Stimulated activated CD4-positive, alpha-beta T cell treated with anti-CD3 and anti-CD28 coated beads, Interleukin-2, amount 100 ng/mL, for 4 hours (primary cell): Measurements from ENCODE around the gene COBLL1.

Experiments
- DNase-seq: peaks from one replicate; pipeline ENCODE4 v3.0.0-alpha.2; 2020; ENCODE audit warnings: low read depth

Gene COBLL1

GRCh38 chr2:164757934-164758695 lies 83.5 kb downstream of the COBLL1 start:
- DNase-seq: no peak

DNA sequence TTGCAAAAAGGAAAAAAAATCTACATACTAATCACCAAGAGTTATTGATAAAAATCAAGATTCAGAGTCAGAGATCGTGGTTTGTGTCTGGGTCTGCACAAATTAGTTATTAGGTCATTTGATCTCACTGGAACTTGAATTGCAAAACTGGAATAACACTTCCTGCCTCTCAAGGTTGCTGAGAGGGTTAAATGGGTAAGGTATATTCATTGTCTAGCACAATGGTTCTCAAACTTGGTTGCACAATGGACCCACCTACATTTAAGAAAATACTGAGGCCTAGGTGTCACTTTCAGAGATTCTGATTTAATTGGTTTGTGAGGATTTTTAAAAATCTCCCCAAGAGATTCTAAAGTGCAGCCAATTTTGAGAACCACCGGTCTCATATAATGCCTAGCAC lies 84.8 kb downstream of the COBLL1 start:
- no peak for DNase-seq

DNA sequence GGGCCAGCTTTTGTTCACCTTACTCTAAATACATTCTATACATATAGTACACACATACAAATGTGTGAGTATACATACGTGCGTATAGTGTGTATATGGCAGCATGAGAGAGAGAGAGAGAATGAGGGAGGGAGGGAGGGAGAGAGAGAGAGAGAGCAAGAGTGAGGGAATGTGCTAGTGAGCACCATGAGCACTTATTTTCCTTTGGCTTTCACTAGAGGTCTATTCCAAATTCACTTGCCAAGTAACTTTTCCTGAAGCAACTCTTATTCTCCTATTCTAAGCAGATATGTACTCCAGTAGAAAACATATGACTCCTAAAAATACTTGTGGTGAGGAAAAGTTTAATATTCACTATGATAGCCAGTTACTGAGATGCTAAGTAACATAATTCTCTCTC lies 85.7 kb downstream of the COBLL1 start:
- DNase-seq: no peak

GRCh38 chr2:164754157-164755093 lies 87.2 kb downstream of the COBLL1 start:
- DNase-seq: no peak

DNA sequence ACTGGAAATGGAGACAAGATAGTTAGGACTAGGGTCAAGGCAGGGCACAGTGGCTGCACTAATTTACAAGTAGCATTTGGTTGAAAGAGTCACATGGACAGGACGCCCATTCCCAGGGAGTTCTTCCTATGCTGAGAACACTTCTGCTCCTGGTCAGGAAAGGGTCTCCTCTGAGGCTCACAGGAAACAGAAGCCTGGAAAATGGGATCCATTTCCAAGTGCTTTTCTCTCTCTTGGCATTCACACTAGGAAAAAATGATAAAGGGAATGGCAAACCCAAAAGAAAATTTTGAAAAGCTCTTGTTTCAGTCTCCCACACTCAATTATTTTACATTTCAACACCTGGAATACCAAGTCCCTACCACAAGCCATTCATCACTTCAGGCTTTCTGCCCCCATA lies 88.7 kb downstream of the COBLL1 start:
- no peak for DNase-seq

DNA sequence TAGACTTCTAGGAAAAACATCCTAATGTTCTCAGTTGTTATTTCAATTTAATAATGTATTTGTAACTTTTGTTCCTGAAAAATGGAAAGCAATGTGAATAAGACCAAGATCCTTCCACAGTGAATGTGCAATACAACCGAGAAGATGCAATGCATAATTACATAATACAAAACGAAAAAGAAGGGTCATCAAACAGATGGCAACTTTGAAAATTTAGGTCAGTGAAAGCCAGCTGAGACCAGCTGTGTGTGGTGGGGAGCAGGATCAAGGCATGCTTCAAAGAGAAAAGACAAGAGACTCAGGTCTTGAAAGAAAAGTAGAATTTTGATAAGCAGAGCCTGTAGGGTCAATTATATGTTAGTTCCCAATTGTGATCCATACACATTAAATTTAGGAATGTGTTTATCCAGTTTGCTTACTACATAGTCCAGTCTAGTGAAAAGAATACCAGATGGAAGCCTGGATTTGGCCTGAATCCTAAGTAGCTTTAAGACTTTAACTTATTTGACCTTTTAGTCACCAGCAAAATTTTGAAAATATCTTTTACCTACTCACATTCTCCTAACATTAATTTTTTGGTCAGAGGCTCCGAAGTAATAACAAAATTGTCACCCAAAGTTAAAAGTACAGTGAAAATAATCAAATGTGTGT lies 93.7 kb downstream of the COBLL1 start:
- no peak for DNase-seq

DNA sequence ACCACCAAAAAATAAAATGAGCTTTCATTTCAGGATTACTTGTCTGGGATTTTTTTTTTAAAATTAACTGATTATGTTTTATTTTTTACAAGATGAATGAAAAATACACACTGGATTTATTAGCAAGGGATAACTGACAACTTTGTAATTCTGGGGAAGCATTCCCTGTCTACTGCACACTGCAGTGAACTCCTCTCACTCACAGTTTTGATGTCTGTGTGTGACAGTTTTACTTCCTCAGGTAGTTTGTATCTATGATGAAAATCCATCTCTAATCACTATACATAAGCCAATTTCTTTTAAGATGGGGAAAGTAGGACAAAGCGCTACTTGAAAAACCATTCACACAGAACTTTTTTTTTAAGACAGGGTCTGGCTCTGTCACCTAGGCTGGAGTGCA lies 94.5 kb downstream of the COBLL1 start:
- no peak for DNase-seq

GRCh38 chr2:164746713-164747112 lies 94.9 kb downstream of the COBLL1 start:
- DNase-seq: no peak

GRCh38 chr2:164745012-164745797 lies 96.4 kb downstream of the COBLL1 start:
- no peak for DNase-seq

GRCh38 chr2:164742738-164743317 lies 98.8 kb downstream of the COBLL1 start:
- DNase-seq: no peak

DNA sequence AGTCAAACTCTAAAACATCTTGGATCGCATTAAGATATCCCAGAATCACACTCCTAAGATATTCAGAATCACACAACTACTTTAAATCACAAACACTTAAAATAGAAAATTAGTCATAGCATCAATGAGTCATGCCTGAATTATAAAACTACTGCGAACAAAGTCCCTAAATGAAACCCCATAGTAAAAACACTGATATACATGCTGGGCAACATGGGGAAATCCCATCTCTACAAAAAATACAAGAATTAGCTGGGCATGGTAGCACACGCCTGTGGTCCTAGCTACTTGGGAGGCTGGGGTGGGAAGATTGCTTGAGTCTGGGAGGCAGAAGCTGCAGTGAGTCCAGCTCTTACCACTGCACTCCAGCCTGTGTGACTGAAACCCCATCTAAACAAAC lies 101.7 kb downstream of the COBLL1 start:
- no peak for DNase-seq

GRCh38 chr2:164737612-164738081 lies 104.0 kb downstream of the COBLL1 start:
- no peak for DNase-seq

- no peak for DNase-seq
Measured at GRCh38 chr2:164735309-164735919, 106.2 kb downstream of the COBLL1 start.

DNA sequence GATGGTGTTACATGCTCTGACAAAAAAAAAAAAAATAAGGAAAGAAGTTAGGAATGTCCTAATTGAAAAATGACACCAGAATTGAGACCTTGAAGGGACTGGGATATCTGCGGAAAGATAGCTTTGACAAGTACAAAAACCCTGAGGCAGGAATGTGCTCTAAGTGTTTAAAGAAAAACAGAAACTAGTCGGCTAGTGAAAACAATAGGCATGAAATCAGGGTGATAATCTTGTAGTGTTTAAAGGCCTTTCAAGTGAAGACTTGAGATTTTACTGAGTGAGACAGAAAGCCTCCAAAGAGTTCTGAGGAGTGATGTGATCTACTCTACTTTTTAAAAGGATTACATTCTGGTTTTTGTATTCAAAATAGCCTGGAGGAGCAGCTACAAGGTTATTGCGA lies 107.4 kb downstream of the COBLL1 start:
- no peak for DNase-seq

DNA sequence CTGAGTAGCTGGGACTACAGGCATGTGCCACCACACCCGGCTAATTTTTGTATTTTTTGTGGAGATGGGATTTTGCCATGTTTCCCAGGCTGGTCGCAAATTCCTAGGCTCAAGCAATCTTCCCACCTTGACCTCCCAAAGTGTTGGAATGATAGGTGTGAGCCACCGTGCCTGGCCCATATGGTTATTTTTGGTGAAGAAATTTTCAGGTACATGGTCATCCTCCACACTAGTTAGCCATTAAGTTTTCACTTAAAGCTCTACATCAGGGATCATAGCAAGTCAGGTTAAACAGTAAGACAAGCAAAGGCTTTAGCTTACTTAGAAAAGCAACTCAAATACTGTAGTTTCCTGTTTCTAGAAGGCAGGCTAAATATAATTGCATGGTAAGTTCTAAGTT lies 116.1 kb downstream of the COBLL1 start:
- no peak for DNase-seq

DNA sequence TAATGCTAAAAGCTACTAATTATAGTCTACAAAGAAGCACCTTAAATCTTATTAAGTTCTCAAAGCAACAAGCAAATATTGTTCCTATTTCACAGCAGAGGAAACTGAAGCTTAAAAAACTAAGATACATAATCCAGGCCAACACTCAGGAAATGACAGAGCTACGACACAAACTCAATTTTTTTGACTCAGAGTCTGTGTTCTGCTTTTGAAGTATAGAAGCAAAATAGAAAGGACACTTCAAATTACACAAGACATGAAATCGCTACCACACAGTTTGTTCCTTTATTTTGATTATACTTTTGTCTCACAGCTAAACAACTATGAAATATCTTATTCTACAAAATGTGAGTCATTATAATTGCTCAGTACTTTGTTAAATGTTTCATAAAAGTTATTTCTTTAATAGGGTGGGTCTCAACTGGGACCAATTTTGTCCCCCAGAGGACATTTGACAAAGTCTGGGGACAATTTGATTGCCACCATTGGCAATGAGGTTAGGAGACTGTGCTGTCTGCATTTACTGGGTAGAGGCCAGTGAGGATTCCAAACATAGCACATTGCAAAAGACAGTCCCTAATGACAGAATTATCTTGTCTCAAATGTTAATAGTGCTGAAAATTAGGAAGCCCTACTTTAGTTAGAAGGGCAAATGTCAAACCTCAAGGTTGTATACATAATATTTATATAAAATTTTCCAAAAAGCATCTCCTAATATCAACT lies 118.8 kb downstream of the COBLL1 start:
- DNase-seq: no peak

GRCh38 chr2:164721430-164721829 lies 120.2 kb downstream of the COBLL1 start:
- DNase-seq: no peak

- DNase-seq: no peak
Measured at GRCh38 chr2:164719996-164720941, 121.4 kb downstream of the COBLL1 start.
